Measurements from ENCODE around the gene ISG15.
"Not testable (repeated sequence)": the region's sequence is repeated elsewhere in the genome, so short reads cannot be mapped to it uniquely, and the experiment has no call there.

The ISG15 gene

GRCh38 chr1:982765-983436 is 30.4 kb upstream of the ISG15 start:
- no peak for TF ChIP-seq CTCF (IDR thresholded peaks at IDR 0.05; ENCODE audit: extremely low read depth, missing control alignments)
- DNase-seq (ENCODE audit: low spot score) = no peak

GRCh38 chr1:983798-984475 is 29.4 kb upstream of the ISG15 start:
- peak; percentile 66 for TF ChIP-seq CTCF (IDR thresholded peaks at IDR 0.05; ENCODE audit: extremely low read depth, missing control alignments)
- DNase-seq (ENCODE audit: low spot score) = peak; percentile 86

GRCh38 chr1:984476-984814 is 28.9 kb upstream of the ISG15 start:
- DNase-seq (ENCODE audit: low spot score) = no peak
- TF ChIP-seq CTCF (IDR thresholded peaks at IDR 0.05; ENCODE audit: extremely low read depth, missing control alignments) = no peak

GRCh38 chr1:985126-985525 is 28.2 kb upstream of the ISG15 start:
- no peak for TF ChIP-seq CTCF (IDR thresholded peaks at IDR 0.05; ENCODE audit: extremely low read depth, missing control alignments)
- no peak for DNase-seq (ENCODE audit: low spot score)

- not testable (repeated sequence) for DNase-seq (ENCODE audit: low spot score)
Measured at GRCh38 chr1:988061-988460, 25.2 kb upstream of the ISG15 start.

- not testable (repeated sequence) for DNase-seq (ENCODE audit: low spot score)
Measured at GRCh38 chr1:991275-991674, 22.0 kb upstream of the ISG15 start.

GRCh38 chr1:991895-992294 is 21.4 kb upstream of the ISG15 start:
- no peak for TF ChIP-seq CTCF (IDR thresholded peaks at IDR 0.05; ENCODE audit: extremely low read depth, missing control alignments)

GRCh38 chr1:992362-992761 is 20.9 kb upstream of the ISG15 start:
- no peak for TF ChIP-seq CTCF (IDR thresholded peaks at IDR 0.05; ENCODE audit: extremely low read depth, missing control alignments)
- DNase-seq (ENCODE audit: low spot score) = no peak

More at GRCh38 chr1:991895-992294, 21.4 kb upstream of the ISG15 start:
- DNase-seq (ENCODE audit: low spot score) = no peak
